AG09319 (cell line): ENCODE data around the gene TLR4.

ENCODE experiments used
- DNase-seq: peaks from one replicate; pipeline ENCODE4 v3.0.0-alpha.2; 2010; ENCODE audit warnings: low read depth; ENCODE audit errors: extremely low read depth
- CTCF ChIP-seq: IDR thresholded peaks from 2 replicates; pipeline ENCODE4 v1.5.1; 2011; ENCODE audit warnings: low read depth, mild to moderate bottlenecking, inconsistent platforms, low read length, moderate library complexity

TLR4 gene

GRCh38 chr9:117733465-117733864, 29.3 kb downstream of the TLR4 start:
- no peak for TF ChIP-seq CTCF
- DNase-seq = no peak

GRCh38 chr9:117734082-117734481, 29.9 kb downstream of the TLR4 start:
- DNase-seq = no peak
- TF ChIP-seq CTCF = no peak

- TF ChIP-seq CTCF = no peak
- DNase-seq = no peak
Observed at GRCh38 chr9:117734523-117735314, 30.5 kb downstream of the TLR4 start.

- DNase-seq = no peak
- no peak for TF ChIP-seq CTCF
Observed at GRCh38 chr9:117737721-117738226, 33.6 kb downstream of the TLR4 start.

GRCh38 chr9:117739206-117739605, 35.0 kb downstream of the TLR4 start:
- no peak for TF ChIP-seq CTCF
- no peak for DNase-seq

GRCh38 chr9:117739624-117740347, 35.6 kb downstream of the TLR4 start:
- no peak for DNase-seq
- TF ChIP-seq CTCF = no peak

GRCh38 chr9:117742131-117742530, 37.9 kb downstream of the TLR4 start:
- no peak for DNase-seq
- TF ChIP-seq CTCF = no peak
